Hepatocyte (in vitro differentiated cells): ENCODE data around the gene LDLRAD4. TPM values are rescaled to one million over a fixed set of nuclear protein-coding genes. Genes with fewer than 3 reads are reported as not detected.
"Not testable (repeated sequence)": the region's sequence is repeated elsewhere in the genome, so short reads cannot be mapped to it uniquely, and the experiment has no call there.

Source experiments
- DNase-seq: peaks from one replicate; pipeline ENCODE4 v3.0.0-alpha.2; 2016; ENCODE audit warnings: low spot score
- H2AFZ ChIP-seq: fragments of 200-600 bp; sonication (generic); 2 replicates; pipeline ENCODE4 v1.6.0; 2016; ENCODE audit warnings: antibody characterized with exemption, mild to moderate bottlenecking
- H3K27ac ChIP-seq: fragments of 200-600 bp; sonication (generic); 2 replicates; pipeline ENCODE4 v1.5.1; 2016; ENCODE audit warnings: mild to moderate bottlenecking
- H3K27me3 ChIP-seq: fragments of 200-600 bp; sonication (generic); 2 replicates; pipeline ENCODE4 v1.6.1; 2016
- H3K36me3 ChIP-seq: fragments of 200-600 bp; sonication (generic); replicated peaks from 2 replicates; pipeline ENCODE4 v1.5.1; 2016; ENCODE audit warnings: low read depth; ENCODE audit not compliant: insufficient read depth
- H3K4me1 ChIP-seq: fragments of 200-600 bp; sonication (generic); 2 replicates; pipeline ENCODE4 v1.5.1; 2016; ENCODE audit warnings: mild to moderate bottlenecking, moderate library complexity; ENCODE audit not compliant: insufficient read depth
- H3K4me2 ChIP-seq: fragments of 200-600 bp; sonication (generic); 2 replicates; pipeline ENCODE4 v1.6.0; 2016
- H3K4me3 ChIP-seq: fragments of 200-600 bp; sonication (generic); 2 replicates; pipeline ENCODE4 v1.5.1; 2016; ENCODE audit warnings: mild to moderate bottlenecking
- H3K79me2 ChIP-seq: fragments of 200-600 bp; sonication (generic); 2 replicates; pipeline ENCODE4 v1.6.0; 2017; ENCODE audit warnings: mild to moderate bottlenecking
- H3K9me2 ChIP-seq: fragments of 200-600 bp; sonication (generic); replicated peaks from 2 replicates; pipeline ENCODE4 v1.6.0; 2017; ENCODE audit warnings: mild to moderate bottlenecking; ENCODE audit not compliant: insufficient read depth
- H3K9me3 ChIP-seq: fragments of 200-600 bp; sonication (generic); 2 replicates; pipeline ENCODE4 v1.5.1; 2016; ENCODE audit warnings: low read depth, mild to moderate bottlenecking
- H4K20me1 ChIP-seq: fragments of 200-600 bp; sonication (generic); 2 replicates; pipeline ENCODE4 v1.6.0; 2016; ENCODE audit warnings: mild to moderate bottlenecking; ENCODE audit not compliant: insufficient read depth, poor library complexity, severe bottlenecking
- EZH2 ChIP-seq: fragments of 200-600 bp; sonication (generic); IDR thresholded peaks from 2 replicates; pipeline ENCODE4 v1.6.1; 2016; ENCODE audit warnings: antibody characterized with exemption, mild to moderate bottlenecking, borderline replicate concordance
- EZH2phosphoT487 ChIP-seq: fragments of 200-600 bp; sonication (generic); IDR thresholded peaks from one replicate; pipeline ENCODE4 v1.6.1; 2018; ENCODE audit warnings: antibody characterized with exemption, mild to moderate bottlenecking, low read depth, moderate library complexity; ENCODE audit not compliant: unreplicated experiment, severe bottlenecking
- WGBS: methylation state at CpG from one replicate; pipeline ENCODE4 v1.1.6; 2016; ENCODE audit warnings: low lambda C conversion rate; ENCODE audit errors: missing lambda C conversion rate; 5-methylcytosine and 5-hydroxymethylcytosine counted together
- polyA plus RNA-seq: library from polyadenylated mRNA; unstranded; fragments of >200 nt; fragmentation: Nextera tagmentation; extraction: Ambion mirVana; gene quantifications from 2 replicates; pipeline ENCODE4 v1.2.1, GENCODE V29; 2016
- total RNA-seq: library from RNA; depleted of rRNA; stranded (reverse); fragments of >200 nt; gene quantifications from 2 replicates; pipeline ENCODE4 v1.2.3, GENCODE V29; 2014
- TF ChIP-seq, protein P1 (sequence below): fragments of 200-600 bp; sonication (generic); IDR thresholded peaks from 2 replicates; pipeline ENCODE4 v1.5.1; 2016; ENCODE audit warnings: antibody characterized with exemption, mild to moderate bottlenecking; ENCODE audit not compliant: poor library complexity

The LDLRAD4 gene
- total and polyA plus RNA-seq, 2 experiments from 2014 or later: 15.1 to 29.0 TPM

DNA sequence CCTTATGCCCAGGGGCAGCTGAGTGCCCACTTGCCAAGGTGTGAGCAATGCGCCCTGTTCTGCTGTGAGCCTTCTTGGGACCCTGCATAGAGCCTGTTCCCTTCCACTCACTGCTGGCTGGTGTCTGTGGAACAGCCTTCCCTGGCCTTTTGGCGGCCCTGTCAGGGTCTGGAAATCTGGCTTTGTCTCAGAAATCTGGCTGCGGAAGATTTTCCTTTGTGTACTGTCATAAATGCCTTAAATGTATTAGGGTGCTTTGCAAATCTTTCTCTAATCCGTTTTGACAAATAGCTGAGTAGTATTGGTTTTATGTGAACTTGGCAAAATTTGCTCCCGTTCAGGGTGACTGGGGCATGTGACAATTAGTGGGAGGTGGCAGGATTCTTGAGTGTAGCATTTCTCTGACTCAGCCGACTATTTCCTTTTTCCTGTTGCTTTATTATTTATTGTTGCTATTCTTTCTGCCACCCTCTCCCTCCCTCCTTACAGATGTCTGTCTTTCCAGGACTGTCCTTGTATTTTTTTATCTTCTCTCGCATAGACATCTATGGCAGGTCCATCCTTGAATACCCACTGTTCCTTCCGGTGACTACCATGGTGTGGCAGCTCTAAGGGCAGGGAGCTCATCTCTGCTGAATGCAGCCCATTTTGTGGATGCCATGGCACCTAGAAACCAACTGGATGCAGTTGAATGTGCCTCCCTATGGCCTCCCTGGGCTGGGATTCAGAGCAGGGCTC lies 41.8 kb downstream of the LDLRAD4 start:
- no peaks in the 10 kb centered on the region for H3K9me3 ChIP-seq
- peaks cover 22% of the 10 kb centered on the region for H3K4me1 ChIP-seq
- WGBS: 67% methylated on average over 8 of the region's 8 CpGs
- no peaks in the 10 kb centered on the region for H3K27me3 ChIP-seq
- H3K9me2 ChIP-seq: peaks cover 4% of the 10 kb centered on the region
- no peak overlapping the region for H3K4me2 ChIP-seq
- DNase-seq: no peak
- H4K20me1 ChIP-seq: no peaks in the 10 kb centered on the region
- no peak overlapping the region for H3K4me3 ChIP-seq
- no peak overlapping the region for H3K27ac ChIP-seq
- no peak overlapping the region for H2AFZ ChIP-seq
- TF ChIP-seq EZH2 (no peak), EZH2phosphoT487 (no peak)
- TF ChIP-seq, protein P1, sequence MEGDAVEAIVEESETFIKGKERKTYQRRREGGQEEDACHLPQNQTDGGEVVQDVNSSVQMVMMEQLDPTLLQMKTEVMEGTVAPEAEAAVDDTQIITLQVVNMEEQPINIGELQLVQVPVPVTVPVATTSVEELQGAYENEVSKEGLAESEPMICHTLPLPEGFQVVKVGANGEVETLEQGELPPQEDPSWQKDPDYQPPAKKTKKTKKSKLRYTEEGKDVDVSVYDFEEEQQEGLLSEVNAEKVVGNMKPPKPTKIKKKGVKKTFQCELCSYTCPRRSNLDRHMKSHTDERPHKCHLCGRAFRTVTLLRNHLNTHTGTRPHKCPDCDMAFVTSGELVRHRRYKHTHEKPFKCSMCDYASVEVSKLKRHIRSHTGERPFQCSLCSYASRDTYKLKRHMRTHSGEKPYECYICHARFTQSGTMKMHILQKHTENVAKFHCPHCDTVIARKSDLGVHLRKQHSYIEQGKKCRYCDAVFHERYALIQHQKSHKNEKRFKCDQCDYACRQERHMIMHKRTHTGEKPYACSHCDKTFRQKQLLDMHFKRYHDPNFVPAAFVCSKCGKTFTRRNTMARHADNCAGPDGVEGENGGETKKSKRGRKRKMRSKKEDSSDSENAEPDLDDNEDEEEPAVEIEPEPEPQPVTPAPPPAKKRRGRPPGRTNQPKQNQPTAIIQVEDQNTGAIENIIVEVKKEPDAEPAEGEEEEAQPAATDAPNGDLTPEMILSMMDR: no peak
- no peaks in the 10 kb centered on the region for H3K36me3 ChIP-seq
- H3K79me2 ChIP-seq: peaks cover 7% of the 10 kb centered on the region

- TF ChIP-seq, protein P1: no peak
- TF ChIP-seq EZH2: no peak
- TF ChIP-seq EZH2phosphoT487: no peak
- H3K4me2 ChIP-seq: no peak overlapping the region
- H3K4me3 ChIP-seq: no peak overlapping the region
- no peaks in the 10 kb centered on the region for H4K20me1 ChIP-seq
- H3K79me2 ChIP-seq: peaks cover 7% of the 10 kb centered on the region
- H3K27ac ChIP-seq: no peak overlapping the region
- no peaks in the 10 kb centered on the region for H3K36me3 ChIP-seq
- H3K9me3 ChIP-seq: no peaks in the 10 kb centered on the region
- no peak overlapping the region for H2AFZ ChIP-seq
- peaks cover 4% of the 10 kb centered on the region for H3K9me2 ChIP-seq
- H3K4me1 ChIP-seq: peaks cover 29% of the 10 kb centered on the region
- no peaks in the 10 kb centered on the region for H3K27me3 ChIP-seq
- no peak for DNase-seq
- WGBS: 83% methylated on average over 12 of the region's 12 CpGs
These were observed 42.5 kb downstream of the LDLRAD4 start for GRCh38 chr18:13260935-13261640.

- peaks cover 7% of the 10 kb centered on the region for H3K79me2 ChIP-seq
- no peaks in the 10 kb centered on the region for H3K9me3 ChIP-seq
- no peak overlapping the region for H3K4me3 ChIP-seq
- H2AFZ ChIP-seq: no peak overlapping the region
- TF ChIP-seq EZH2 (no peak), EZH2phosphoT487 (no peak)
- TF ChIP-seq, protein P1: no peak
- peaks cover 32% of the 10 kb centered on the region for H3K4me1 ChIP-seq
- H3K4me2 ChIP-seq: no peak overlapping the region
- no peaks in the 10 kb centered on the region for H4K20me1 ChIP-seq
- no peaks in the 10 kb centered on the region for H3K36me3 ChIP-seq
- WGBS: 90% methylated on average over 24 of the region's 26 CpGs
- no peak for DNase-seq
- no peaks in the 10 kb centered on the region for H3K27me3 ChIP-seq
- no peak overlapping the region for H3K27ac ChIP-seq
- H3K9me2 ChIP-seq: peaks cover 4% of the 10 kb centered on the region
These were observed 43.2 kb downstream of the LDLRAD4 start for GRCh38 chr18:13261661-13262357.

- WGBS: 100% methylated on average over 3 of the region's 33 CpGs
These were observed 43.8 kb downstream of the LDLRAD4 start for GRCh38 chr18:13262358-13262680.

More at GRCh38 chr18:13262358-13262680, 43.8 kb downstream of the LDLRAD4 start:
- not testable (repeated sequence) for H3K27me3 ChIP-seq, H3K27ac ChIP-seq, H4K20me1 ChIP-seq, H3K4me3 ChIP-seq, H3K4me2 ChIP-seq, H3K9me3 ChIP-seq, H3K79me2 ChIP-seq, DNase-seq, H3K9me2 ChIP-seq, H3K36me3 ChIP-seq, H2AFZ ChIP-seq
- H3K4me1 ChIP-seq: peaks cover 35% of the 10 kb centered on the region
